ENCODE results near the gene PLEKHM1.
"Not testable (repeated sequence)": the region's sequence is repeated elsewhere in the genome, so short reads cannot be mapped to it uniquely, and the experiment has no call there.

PLEKHM1 gene

DNA sequence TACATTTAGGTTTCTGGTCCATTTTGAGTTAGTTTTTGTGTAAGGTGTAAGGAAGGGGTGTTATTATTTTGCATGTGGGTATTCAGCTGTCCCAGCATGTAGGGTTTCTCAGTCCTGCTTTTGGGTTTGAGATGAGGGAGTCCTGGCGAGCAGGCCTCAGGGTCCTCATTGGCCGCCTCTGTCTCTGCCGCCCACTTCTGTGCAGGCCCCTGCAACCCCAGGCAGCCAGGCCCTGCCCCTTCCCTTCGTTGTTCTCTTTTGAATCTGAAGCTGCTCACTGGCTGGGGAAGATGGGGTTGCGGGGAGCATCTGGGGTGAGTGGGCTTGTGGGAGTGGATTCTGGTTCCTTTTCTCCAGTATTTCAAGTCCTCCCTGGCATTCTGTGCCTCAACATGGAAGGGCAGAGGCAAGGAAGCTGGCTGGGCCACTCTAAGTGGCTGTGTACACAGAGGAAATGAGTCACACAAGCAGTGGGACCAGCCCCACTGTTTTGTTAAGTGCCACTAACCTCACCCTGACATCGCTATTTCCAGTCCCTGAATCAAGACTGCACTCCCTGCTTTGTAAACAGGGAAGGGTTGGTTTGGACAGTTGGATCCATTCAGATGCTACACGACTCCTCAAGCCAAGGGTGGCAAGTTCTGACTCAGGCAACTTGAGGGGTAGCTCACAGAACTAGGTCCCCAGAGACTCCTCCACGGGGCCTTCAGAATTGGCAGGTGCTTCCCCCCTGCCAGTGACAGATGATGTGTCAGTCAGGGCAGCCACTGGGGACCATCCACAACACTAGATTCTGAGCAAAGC, 28.8 kb downstream of the PLEKHM1 start:
- DNase-seq (ENCODE audit: low read depth in 2 of 2), result not testable (repeated sequence)

DNA sequence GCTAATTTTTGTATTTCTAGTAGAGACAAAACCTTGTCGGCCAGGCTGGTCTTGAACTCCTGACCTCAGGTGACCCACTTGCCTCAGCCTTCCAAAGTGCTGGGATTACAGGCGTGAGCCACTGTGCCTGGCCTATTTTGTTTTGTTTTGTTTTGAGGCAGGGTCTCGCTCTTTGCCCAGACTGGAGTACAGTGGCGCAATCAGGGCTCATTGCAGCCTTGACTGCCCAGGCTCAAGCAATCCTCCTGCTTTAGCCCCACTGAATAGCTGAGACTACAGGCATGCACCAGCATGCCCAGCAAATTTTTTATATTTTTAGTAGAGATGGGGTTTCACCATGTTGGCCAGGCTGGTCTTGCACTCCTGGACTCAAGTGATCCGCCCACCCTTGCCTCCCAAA, 30.1 kb downstream of the PLEKHM1 start:
- DNase-seq (ENCODE audit: low read depth in 2 of 2), result not testable (repeated sequence)

DNA sequence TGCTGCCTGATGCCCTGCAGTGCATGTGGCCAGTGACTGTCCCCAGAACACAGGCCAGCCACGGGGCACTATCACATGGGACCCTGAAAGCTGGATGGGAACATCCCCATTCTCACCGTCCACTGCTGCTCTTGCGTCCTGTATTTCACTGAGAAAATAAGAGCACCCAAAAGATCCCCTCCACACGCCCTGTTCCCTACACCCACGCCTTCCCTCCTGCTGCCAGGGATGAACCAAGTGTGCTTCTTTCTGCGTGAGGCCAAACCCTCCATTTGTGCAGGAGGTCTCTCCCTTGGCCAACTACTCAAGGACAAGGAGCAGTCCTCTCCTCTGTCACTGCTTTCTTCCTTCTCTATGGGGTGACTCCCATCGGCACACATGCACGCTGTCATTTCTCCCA, 36.2 kb downstream of the PLEKHM1 start:
- DNase-seq (ENCODE audit: low read depth in 2 of 2), result not testable (repeated sequence)

DNA sequence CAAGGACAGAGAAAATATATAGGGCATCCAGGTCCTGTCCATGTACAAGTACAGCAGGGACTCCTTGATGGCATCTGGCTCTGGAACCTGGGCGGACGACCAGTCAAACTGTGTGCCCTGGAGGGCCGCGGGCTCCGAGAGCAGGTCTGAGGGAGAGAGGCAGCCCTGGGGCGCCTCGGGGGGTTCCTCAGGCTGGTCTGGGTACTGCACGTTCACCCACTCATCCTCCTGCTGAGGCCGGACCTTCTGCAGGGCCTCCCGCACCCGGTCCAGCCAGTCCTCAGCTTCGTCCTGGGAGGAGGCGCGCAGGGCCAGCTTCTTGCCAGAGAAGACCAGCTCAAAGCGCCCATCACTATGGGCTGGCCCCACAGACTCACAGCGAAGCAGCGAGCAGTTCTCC, 36.8 kb downstream of the PLEKHM1 start:
- DNase-seq (ENCODE audit: low read depth in 2 of 2), result not testable (repeated sequence)

DNA sequence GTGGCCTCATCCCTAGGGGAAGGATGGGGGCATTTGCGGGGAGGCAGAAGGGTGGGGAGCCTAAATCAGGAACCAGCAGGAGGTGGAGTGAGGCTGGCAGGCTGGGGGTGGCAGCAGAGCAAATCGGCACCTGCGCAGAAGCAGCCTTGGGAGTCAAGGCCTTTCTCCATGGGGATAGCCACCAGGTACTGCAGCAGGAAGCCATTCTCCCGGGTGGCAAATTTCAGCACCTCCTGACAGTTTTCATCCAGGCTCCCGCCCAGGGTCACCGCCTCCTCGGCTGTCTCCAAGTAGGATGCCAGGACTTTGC, 37.3 kb downstream of the PLEKHM1 start:
- DNase-seq (ENCODE audit: low read depth in 2 of 2), result not testable (repeated sequence)

DNA sequence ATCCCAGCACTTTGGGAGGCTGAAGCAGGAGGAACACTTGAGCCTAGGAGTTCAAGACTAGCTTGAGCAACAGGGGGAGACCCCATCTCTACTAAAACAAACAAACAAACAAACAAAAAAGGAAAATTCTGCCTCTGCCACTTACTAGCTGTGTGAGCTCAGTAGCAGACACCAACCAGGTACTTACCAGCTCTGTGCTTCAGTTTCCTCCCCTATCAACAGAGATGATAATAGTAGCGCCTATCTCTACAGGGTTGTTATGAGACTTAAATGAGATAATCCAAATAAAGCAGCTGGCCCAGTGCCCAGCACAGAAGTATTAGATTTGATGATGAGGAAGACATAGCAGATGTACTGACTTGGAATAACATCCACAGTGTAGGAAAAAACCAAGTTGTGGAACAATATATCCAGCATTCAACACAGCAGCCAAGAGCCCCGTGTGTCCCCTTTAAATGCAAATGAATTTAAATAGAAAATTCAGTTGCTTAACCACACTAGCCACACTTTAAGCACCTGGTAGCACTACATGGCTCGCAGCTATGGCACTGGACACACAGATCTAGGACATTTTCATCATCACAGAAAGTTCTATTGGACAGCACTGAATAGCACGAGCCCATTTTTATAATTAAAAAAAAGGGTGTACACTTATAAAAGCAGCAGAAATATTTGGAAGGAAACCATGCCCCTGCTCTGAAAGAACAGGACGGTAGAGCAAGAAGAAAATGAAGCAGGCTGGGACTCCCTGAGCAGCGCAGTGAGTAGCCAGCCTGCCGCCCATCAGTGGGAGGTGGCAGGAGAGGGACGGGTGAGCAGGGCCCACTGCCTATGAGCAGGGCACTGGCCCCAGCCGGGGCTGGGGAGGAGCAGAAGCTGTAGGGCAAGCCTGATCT, 37.9 kb downstream of the PLEKHM1 start:
- DNase-seq (ENCODE audit: low read depth in 2 of 2), result not testable (repeated sequence)

DNA sequence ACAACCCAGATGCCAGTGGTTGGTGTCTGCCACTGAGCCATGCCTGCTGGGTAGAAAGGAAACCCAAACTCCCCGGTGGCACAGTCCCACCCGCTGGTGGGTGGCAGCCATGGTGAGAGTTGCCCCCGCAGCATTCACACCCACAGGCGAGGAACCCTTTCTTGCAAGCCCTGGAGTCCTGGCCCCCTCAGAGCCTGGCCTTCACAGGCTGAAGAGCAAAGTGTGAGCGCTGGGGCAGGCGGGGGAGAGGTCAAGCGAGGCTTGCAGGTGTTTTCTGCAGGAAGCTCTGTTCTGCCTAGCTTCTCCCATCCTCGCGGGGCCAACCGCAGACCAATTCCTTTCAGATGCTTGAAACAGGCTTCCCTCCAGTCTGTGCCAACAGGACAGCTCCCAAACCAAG, 38.9 kb downstream of the PLEKHM1 start:
- DNase-seq (ENCODE audit: low read depth in 2 of 2), result not testable (repeated sequence)

DNA sequence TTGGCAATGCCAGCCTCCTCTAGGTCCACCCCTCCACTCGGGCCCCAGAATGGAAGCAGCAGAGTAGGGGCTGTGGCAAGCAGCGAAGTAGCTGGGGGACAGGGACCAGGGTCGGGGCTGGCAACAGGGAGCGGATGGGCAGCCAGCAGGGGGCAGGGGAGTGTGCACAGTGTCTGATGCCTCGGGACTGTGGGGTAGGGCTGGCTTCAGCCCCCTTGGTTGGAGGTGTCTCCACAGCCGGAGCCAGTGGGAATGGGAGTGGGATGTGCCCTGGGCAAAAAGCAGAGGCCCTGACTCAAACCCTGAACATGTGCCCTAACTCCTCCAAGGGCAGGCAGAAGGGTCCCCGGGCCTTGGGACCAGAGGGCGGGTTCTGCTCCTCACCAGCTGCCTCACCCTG, 39.4 kb downstream of the PLEKHM1 start:
- no peak for DNase-seq (ENCODE audit: low read depth in 2 of 2)

DNA sequence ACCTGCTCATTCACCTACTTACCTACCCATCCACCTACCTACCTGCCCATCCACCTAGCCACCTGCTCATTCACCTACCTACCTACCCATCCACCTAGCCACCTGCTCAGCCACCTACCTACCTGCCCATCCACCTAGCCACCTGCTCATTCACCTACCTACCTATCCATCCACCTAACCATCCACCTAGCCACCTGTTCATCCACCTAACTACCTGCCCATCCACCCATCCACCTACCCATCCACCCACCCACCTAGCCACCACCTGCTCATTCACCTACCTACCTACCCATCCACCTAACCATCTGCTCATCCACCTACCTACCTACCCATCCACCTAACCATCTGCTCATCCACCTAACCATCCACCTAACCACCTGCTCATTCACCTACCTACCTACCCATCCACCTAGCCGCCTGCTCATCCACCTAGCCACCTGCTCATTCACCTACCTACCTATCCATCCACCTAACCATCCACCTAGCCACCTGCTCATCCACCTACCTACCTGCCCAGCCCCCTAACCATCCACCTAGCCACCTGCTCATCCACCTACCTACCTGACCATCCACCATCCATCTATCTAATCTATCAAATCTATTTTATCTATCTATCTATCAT, 40.7 kb downstream of the PLEKHM1 start:
- DNase-seq (ENCODE audit: low read depth in 2 of 2), result not testable (repeated sequence)

DNA sequence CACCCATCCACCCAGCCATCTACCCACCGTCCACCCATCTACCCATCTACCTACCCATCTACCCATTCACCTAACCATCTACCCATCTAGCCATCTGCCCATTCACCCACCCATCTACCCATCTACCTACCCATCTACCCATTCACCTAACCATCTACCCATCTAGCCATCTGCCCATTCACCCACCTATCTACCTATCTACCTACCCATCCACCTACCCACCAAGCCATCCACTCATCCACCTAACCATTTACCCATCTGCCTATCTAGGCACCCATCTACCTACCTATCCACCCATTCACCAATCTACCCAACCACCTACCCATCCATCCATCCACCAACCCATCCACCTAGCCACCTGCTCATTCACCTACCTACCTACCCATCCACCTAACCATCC, 41.3 kb downstream of the PLEKHM1 start:
- not testable (repeated sequence) for DNase-seq (ENCODE audit: low read depth in 2 of 2)

DNA sequence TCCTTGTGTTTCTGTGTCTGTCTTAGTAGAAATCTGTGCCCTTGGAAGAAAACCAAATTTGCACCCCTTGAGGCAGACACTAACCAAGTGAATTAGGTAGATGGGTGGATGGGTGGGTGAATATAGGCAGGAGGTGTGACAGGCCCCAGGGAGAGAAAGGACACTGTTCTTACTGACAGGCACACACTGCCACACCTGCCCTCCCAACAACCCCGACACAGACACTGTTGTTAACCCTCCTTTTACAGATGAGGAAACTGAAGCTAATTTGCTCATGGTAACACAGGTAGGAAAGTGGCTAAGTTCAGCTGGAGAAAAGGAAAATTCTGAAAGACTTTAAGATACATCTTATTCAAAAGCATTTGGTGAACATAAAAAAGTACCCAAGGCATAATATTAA, 42.0 kb downstream of the PLEKHM1 start:
- not testable (repeated sequence) for DNase-seq (ENCODE audit: low read depth in 2 of 2)

DNA sequence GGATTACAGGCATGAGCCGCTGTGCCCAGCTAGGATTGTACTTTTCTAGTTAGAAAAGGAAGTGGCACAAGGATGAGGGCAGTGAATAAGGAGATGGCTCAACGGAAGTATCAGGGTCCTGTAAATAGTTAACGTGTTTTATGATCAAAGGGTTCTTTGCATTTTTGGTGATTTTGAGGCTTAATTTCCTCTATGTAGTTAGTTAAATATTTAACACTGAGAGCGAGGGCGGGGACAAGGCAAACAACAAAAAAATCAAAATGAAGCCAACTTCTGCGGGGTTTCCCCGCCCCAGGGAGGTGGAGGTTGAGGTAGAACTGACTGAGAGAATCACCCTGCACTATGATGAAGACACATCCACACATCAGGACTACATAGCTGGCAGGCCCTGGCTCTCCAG, 42.5 kb downstream of the PLEKHM1 start:
- DNase-seq (ENCODE audit: low read depth in 2 of 2), result not testable (repeated sequence)

DNA sequence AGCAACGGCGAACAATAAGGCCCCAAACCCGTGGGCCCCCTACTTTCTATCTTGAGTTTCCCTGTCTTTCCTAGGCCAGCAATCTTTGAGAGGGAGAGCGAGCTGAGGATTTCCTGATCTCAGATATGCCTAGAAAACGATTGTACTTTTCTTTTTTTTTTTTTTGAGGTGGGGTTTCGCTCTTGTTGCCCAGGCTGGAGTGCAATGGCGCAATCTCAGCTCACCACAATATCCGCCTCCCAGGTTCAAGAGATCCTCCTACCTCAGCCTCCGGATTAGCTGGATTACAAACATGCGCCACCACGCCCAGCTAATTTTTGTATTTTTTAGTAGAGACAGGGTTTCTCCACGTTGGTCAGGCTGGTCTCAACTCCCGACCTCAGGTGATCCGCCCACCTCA, 42.9 kb downstream of the PLEKHM1 start:
- DNase-seq (ENCODE audit: low read depth in 2 of 2), result not testable (repeated sequence)

DNA sequence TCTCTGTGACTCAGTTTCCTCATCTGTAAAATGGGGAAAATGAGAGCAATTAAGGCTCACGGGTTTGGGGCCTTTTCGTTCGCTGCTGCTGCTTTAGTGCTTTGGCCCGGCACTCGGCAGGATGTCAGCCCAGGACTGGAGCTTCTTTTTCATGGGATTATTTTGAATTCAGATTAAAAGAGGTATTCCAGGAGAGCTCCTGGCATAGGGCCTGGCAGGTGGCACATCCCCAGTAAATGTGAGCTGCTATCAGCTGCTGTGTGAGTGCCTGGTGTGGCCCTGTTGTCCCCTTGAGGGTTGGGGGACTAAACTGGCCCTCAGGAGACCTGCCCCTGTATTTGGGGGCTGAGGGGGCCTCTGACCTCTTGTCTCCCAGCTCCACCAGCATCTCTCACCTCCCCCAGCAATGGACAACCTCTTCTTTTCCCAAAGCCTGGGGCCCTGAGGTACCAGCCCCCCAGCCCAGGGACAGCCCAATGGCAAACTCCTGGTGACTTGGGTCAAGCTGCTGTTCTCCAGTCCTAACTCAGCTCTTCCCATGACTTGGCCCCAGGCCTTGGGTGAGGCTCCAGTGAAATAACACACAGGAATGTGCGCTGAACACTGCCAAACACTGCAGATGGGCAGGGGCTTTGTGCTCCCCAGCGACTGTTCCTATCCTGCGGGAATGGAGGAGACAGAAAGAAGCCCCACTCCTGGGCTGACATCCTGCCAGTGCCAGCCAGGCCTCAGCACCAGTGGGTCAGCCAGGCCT, 43.5 kb downstream of the PLEKHM1 start:
- not testable (repeated sequence) for DNase-seq (ENCODE audit: low read depth in 2 of 2)

DNA sequence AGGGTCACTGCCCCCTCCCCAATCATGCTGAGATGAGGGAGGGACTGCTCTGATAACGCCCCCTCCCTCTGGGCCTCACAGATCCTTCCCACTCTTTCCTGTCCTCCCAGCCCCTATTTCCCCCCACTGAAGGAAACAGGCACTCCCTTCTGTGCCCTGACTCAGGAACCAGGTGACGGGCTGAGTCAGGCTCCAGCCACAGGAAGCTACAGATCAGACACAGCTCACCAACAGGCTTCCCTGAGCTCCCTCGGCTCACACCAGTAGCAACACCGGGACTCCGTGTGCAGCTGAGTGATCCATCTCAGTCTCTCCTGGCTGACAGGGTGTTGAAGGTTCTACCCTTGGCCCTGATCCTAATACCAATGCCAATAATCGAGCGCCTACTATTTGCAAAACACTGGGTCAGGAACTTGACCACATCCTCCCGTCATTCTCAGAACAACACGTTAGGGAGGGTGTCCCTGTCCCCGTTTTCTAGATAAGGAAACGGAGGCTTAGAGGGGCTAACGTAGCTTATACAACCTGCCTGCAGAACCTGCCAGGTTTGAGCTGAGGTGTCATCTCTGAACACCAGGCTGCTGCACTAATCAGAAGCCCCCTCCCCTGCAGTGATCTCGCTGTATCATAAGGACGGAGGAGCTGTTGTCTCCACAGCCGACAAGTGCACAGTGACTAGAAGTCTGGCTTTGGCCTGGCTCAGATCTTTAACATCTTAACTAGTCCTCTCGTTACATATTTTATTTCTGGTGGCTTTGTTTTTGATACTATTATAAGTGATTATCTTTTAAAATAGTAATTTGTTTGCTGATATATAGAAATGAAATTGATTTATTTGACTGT, 44.4 kb downstream of the PLEKHM1 start:
- not testable (repeated sequence) for DNase-seq (ENCODE audit: low read depth in 2 of 2)

DNA sequence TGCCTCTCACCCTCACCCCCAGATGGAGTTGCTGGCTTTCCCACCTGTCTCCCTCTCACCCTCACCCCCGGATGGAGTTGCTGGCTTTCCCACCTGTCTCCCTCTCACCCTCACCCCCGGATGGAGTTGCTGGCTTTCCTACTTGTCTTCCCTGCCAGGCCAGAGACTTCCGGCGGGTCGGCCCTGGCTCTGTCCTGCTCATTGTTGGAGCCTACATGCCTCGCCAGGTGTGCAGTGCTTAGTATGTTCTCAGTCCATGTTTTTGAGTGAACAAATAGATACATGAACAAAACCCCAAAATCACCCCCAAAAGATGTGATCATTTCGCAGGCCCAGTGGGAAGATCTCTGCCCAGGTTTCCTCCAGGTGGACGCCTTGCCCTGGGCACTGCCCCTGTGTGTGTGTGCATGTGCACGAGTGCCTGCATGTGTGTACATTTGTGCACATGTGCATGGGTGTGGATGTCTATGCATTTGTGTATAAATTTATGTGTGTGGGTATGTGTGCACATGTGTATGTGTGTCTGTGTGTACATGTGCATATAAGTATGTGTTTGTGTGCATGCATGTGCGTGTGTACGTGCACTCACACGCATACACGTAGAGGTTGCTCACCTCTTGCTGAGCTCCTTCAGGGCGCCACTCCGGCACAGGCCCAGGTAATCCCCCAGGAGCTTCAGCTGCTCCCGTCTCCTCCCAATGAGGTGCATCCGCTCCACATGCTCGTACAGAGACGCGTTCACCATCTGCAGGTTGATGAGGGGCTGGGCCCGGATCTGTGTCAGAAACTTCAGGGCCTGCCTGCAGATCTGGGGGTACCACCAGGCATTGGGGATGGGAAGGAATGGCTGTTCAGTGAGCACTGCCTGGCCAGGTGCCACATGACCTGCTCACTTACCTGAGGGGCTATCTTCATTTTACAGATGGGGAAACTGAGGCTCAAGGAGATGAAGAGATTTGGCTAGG, 45.4 kb downstream of the PLEKHM1 start:
- DNase-seq (ENCODE audit: low read depth in 2 of 2), result not testable (repeated sequence)

DNA sequence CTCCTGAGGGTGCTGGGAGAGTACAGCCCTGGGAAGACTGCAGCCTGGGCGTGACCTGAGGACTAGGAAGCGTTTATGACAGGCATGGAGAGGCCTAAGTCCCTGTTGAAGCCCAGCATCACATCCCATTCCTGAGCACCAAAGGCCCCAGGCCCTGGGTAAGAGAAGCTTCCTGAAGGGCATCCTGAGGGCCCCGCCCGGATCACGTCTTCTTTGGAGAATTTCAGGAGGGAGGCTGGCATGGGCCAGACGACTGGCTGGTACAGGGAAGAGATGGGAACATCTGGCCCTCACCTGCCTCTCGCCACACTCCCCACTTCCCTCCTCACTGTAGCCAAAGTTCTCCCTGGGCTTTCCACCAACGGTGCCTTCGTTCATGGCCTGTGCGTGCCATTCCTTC, 46.2 kb downstream of the PLEKHM1 start:
- not testable (repeated sequence) for DNase-seq (ENCODE audit: low read depth in 2 of 2)

DNA sequence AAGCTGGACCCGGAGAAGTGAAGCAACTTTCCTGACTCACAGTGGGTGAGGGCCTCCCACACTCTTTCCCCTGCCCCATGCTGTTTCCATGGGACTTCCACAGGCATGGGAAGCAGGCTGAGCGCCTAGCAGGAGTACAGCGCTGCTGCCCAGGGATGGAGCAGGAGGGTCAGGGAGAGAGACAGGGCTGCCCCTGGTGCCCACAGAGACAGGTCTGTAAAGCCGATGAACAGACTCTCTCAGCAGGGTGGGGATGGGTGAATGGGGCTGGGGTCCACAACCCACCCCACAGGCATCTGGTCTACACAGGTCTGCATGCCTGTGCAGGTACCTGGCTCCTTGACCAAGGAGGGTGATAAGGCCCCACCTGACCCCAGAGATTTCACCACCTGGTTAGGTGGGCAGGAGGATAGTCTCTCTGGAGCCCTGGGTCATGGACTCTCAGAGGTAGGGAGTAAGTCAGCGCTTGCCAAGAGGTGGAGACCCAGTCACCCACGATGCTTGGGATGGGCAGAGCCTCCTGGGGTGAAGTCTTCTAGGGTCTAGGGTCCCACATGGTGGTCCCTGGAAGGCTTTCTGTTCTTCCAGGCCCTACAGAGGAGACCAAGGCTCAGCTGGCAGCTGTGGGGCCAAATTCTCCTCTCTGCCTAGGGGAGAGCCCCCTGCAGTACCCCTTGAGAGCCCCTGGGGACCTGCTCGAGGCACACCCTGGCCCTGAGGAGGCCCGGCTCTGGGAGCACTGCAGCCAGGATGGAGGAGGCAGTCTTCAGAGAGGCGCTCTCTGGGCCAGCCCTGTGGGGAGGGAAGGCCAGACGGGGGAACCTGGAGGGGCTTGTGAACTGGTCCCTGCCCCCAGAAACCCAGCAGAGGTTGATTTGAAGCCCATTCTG, 46.9 kb downstream of the PLEKHM1 start:
- not testable (repeated sequence) for DNase-seq (ENCODE audit: low read depth in 2 of 2)

Measured in activated CD4-positive, alpha-beta T cell treated with anti-CD3 and anti-CD28 coated beads for 24 hours (primary cell).